Fibroblast of the aortic adventitia (primary cell): ENCODE data around the gene TPI1. TPM values are rescaled to one million over a fixed set of nuclear protein-coding genes. Genes with fewer than 3 reads are reported as not detected.

Experiments
- DNase-seq: peaks from one replicate; pipeline ENCODE4 v3.0.0-alpha.2; 2010; ENCODE audit warnings: low read depth
- H3K4me3 ChIP-seq: 2 replicates; pipeline ENCODE4 v1.5.1; 2011; ENCODE audit warnings: low read depth, mild to moderate bottlenecking, control low read depth, low read length, moderate library complexity
- total RNA-seq: library from RNA; depleted of rRNA; stranded (reverse); fragments of >200 nt; gene quantifications from 2 replicates; pipeline ENCODE4 v1.2.3, GENCODE V29; 2012; ENCODE audit warnings: low replicate concordance
- TF ChIP-seq, protein P1 (sequence below): IDR thresholded peaks from 2 replicates; pipeline ENCODE4 v1.5.1; 2011; ENCODE audit warnings: mild to moderate bottlenecking, low read length, control low read depth, inconsistent platforms; ENCODE audit not compliant: insufficient read depth

The TPI1 gene
- total RNA-seq, 1 donor, result 680 TPM

DNA sequence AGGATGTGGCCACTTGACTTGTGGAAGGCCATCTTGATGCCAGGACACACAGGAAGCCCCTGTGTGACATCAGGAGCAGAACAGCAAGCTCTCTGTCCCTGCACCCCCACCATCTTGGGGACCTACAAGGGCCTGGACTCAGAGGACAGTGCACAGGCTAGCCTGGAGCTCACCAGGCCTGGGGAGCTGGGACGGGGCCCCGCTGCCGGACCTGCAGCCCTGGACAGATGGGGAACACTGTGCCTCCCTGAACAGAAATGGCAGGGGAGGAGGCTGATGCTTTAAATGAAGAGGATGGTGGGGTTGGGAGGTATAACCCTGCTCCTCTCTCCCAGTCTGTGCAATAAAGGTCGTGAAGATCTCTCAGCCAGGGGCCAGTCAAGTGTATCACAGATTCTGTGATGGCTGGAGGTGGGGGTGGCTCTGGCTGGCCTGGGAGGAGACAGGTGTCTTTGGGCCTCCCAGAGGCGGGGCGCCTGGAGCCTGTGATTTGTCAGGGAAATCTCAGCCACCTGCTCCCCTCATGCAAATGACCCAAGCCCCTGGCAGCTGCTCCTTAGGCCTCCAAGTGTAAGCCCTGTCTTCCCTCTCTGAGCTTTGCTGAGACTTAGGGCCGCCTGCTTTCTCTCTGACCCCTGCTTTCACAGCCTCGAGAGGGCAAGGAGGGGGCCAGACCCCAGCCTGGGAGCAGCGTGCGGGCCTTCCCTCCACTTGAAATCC, 27.7 kb upstream of the TPI1 start:
- no peak overlapping the region for H3K4me3 ChIP-seq
- DNase-seq, result no peak
- TF ChIP-seq, protein P1, sequence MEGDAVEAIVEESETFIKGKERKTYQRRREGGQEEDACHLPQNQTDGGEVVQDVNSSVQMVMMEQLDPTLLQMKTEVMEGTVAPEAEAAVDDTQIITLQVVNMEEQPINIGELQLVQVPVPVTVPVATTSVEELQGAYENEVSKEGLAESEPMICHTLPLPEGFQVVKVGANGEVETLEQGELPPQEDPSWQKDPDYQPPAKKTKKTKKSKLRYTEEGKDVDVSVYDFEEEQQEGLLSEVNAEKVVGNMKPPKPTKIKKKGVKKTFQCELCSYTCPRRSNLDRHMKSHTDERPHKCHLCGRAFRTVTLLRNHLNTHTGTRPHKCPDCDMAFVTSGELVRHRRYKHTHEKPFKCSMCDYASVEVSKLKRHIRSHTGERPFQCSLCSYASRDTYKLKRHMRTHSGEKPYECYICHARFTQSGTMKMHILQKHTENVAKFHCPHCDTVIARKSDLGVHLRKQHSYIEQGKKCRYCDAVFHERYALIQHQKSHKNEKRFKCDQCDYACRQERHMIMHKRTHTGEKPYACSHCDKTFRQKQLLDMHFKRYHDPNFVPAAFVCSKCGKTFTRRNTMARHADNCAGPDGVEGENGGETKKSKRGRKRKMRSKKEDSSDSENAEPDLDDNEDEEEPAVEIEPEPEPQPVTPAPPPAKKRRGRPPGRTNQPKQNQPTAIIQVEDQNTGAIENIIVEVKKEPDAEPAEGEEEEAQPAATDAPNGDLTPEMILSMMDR, result no peak

DNA sequence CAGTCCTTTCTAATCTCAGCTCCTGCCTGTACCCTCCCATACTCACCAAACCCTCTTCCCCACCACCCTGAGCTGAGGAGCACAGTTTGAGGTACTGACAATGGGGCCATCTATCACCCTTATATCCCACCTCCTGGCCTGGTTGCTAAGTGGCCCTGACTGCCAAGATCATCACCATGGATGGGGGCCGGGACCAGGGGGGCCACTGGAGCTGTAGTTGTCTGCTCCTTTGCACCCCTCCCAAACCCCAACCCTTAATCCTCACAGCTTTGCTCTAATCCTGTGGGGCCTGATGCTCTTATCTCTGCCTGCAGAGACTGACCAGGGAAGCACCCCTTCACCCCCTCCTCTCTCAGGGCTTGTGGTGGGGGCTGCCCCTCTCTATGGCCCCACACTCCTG, 27.0 kb upstream of the TPI1 start:
- TF ChIP-seq, protein P1, result no peak
- no peak for DNase-seq
- no peak overlapping the region for H3K4me3 ChIP-seq

GRCh38 chr12:6840761-6841515, 26.4 kb upstream of the TPI1 start, which contains the start of gene GNB3:
Gene GNB3 (plus strand): TSS chr12:6840925. CDS start chr12:6841288, 363 bp downstream.
- TF ChIP-seq, protein P1, result no peak
- no peak for DNase-seq
- no peak within 1 kb of the TSS for H3K4me3 ChIP-seq

DNA sequence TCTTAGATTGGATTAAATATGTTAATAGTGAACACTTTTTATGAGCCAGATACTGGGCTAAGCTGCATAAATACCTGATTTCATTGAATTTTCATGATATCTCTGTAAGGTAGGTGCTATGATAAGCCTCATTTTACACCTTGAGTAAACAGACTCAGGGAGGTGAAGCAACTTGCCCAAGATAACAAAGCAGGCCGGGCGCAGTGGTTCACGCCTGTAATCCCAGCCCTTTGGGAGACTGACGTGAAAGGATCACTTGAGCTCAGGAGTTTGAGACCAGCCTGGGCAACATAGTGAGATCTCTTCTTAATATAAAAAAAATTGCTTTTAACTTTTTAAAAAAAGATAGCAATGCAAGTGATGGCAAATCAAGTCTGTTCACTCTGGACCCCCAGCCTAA, 25.3 kb upstream of the TPI1 start:
- TF ChIP-seq, protein P1, result no peak
- no peak overlapping the region for H3K4me3 ChIP-seq
- no peak for DNase-seq

- TF ChIP-seq, protein P1, result no peak
- DNase-seq, result no peak
- no peak overlapping the region for H3K4me3 ChIP-seq
Observed at GRCh38 chr12:6843118-6843902, 24.0 kb upstream of the TPI1 start.

- no peak for DNase-seq
- TF ChIP-seq, protein P1, result no peak
- H3K4me3 ChIP-seq, result no peak overlapping the region
Observed at GRCh38 chr12:6845395-6845794, 21.9 kb upstream of the TPI1 start.
